Osteocyte (in vitro differentiated cells): ENCODE measurements around the gene WNT8B. TPM values are rescaled to one million over a fixed set of nuclear protein-coding genes. Genes with fewer than 3 reads are reported as not detected.

ENCODE experiments used
- DNase-seq: peaks from one replicate; pipeline ENCODE4 v3.0.0; 2021; ENCODE audit warnings: mixed read lengths; ENCODE audit not compliant: unreplicated experiment; ENCODE audit errors: extremely low spot score
- H3K27ac Mint-ChIP-seq: one replicate; pipeline ENCODE4 v1.8.0; 2021; ENCODE audit warnings: mild to moderate bottlenecking, mixed read lengths; ENCODE audit not compliant: unreplicated experiment
- H3K27me3 Mint-ChIP-seq: one replicate; pipeline ENCODE4 v1.8.0; 2021; ENCODE audit warnings: mixed read lengths; ENCODE audit not compliant: unreplicated experiment
- H3K36me3 Mint-ChIP-seq: one replicate; pipeline ENCODE4 v1.8.0; 2021; ENCODE audit warnings: mixed read lengths; ENCODE audit not compliant: unreplicated experiment
- H3K4me1 Mint-ChIP-seq: one replicate; pipeline ENCODE4 v1.8.0; 2021; ENCODE audit warnings: mixed read lengths; ENCODE audit not compliant: unreplicated experiment
- H3K4me3 Mint-ChIP-seq: one replicate; pipeline ENCODE4 v1.8.0; 2021; ENCODE audit warnings: mild to moderate bottlenecking, moderate library complexity, mixed read lengths; ENCODE audit not compliant: unreplicated experiment
- H3K9me3 Mint-ChIP-seq: one replicate; pipeline ENCODE4 v1.8.0; 2021; ENCODE audit warnings: mixed read lengths; ENCODE audit not compliant: unreplicated experiment
- total RNA-seq: library from RNA; stranded (reverse); gene quantifications from 2 replicates; pipeline ENCODE4 v1.2.1, GENCODE V29; 2021
- TF ChIP-seq, protein P1 (sequence below): fragments of 200-600 bp; sonication (generic); IDR thresholded peaks from 2 replicates; pipeline ENCODE4 v1.5.0; 2021; ENCODE audit warnings: antibody characterized with exemption, mild to moderate bottlenecking, moderate library complexity

WNT8B gene
- total RNA-seq, 1 donor from 2014 or later = not detected

DNA sequence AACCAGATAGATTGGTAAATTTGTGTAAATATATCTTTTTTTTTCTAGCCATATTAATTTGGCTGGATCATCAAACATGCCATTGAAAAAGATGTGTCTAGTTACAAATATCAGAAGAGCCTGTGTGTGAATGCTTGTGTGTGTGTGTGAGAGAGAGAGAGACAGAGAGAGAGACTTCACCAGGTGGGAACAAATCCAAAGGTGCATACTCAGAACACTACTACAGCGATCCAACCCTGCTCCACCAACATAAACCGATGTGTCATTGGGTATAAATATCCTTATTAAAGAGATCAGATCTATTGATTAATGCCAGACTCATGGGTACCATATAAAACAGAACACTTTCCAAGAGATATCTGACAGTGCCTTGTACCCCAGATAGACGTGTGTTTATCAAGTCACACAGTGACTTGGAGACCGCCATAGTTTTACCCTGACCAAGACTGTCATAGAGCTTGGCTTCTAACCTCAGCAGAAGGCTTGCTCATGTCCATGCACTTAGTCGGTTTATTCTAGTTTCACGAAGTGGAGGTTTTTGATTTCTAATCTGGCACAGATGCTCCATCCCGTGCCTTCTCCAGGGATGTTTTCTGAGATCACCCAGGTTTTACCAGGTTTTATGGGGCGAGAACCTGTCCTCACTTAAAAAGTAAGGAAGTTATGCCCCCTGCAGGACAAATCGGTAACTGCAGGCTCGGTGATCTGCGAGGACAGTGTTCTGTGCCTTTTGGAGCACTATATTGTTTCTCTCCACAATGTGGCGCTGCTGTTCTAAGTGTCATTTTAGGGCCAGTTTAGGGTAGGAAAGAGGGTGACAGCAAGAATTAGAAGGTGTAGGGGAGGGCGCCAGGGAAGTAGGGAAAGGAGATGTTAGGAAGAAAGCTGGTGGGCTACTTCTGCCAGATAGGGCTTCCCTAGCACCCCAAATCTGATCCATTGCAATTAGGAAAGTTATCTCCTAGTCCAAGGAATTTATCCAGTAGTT lies 29.3 kb upstream of the WNT8B start:
- peak; percentile 96 for DNase-seq
- H3K27ac Mint-ChIP-seq = no peak overlapping the region
- no peak overlapping the region for H3K4me3 Mint-ChIP-seq
- H3K36me3 Mint-ChIP-seq = no peaks in the 10 kb centered on the region
- no peaks in the 10 kb centered on the region for H3K4me1 Mint-ChIP-seq
- TF ChIP-seq, protein P1, sequence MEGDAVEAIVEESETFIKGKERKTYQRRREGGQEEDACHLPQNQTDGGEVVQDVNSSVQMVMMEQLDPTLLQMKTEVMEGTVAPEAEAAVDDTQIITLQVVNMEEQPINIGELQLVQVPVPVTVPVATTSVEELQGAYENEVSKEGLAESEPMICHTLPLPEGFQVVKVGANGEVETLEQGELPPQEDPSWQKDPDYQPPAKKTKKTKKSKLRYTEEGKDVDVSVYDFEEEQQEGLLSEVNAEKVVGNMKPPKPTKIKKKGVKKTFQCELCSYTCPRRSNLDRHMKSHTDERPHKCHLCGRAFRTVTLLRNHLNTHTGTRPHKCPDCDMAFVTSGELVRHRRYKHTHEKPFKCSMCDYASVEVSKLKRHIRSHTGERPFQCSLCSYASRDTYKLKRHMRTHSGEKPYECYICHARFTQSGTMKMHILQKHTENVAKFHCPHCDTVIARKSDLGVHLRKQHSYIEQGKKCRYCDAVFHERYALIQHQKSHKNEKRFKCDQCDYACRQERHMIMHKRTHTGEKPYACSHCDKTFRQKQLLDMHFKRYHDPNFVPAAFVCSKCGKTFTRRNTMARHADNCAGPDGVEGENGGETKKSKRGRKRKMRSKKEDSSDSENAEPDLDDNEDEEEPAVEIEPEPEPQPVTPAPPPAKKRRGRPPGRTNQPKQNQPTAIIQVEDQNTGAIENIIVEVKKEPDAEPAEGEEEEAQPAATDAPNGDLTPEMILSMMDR = peak; percentile 100
- no peaks in the 10 kb centered on the region for H3K9me3 Mint-ChIP-seq
- peaks cover 12% of the 10 kb centered on the region for H3K27me3 Mint-ChIP-seq

DNA sequence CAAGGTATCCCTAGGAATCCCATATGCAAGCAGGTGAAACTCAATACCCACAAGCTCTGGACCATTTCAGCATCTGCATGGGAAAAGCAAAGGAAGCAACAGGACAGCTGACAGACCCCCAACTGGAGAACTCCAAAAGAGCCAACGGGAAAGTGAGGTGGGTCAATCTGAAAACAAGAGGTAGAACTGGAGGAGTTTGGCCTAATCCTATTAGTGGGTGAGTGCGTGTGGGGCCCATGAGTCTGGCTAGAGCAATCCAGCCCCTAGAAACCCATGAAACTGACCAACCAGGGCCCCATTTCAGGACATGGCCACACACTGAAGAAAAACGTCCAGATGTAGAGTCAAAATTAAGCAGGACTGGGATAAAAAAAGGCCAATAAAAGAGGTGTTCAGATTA lies 26.6 kb upstream of the WNT8B start:
- no peak for DNase-seq
- Mint-ChIP-seq H3K4me1 (no peaks in the 10 kb centered on the region), H3K4me3 (no peak overlapping the region), H3K9me3 (no peaks in the 10 kb centered on the region), H3K27ac (no peak overlapping the region), H3K27me3 (peaks cover 19% of the 10 kb centered on the region), H3K36me3 (no peaks in the 10 kb centered on the region)
- TF ChIP-seq, protein P1 = no peak

DNA sequence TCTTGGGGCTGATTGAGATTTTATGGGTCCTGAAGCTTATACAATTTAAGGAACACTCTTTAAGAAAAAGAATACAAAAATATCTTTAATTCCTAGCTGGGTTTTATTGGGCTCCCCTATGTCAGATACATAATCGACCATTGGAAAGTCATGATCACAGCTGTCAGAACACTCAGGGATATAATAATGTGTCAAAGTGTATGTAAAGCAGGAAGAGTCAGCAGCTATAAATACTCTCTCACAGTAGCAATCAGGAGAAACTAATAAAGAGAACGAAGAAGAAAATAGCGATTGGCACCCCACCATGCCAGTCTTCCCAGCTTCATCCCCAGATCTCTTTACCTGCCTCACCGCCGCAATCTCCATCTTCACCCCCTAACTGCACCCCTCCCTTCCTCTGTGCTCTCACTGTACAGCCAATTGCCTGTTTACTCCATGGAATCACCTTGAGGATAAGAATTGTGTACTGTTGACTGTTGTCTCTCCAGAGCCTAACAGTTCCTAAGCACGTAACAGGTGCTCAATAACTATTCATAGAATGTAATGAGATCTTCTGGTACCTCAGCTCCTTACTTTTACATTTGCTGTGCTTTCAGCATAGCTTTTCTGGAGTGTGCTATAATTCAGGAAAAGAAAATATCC lies 24.0 kb upstream of the WNT8B start:
- no peaks in the 10 kb centered on the region for H3K36me3 Mint-ChIP-seq
- no peak overlapping the region for H3K27ac Mint-ChIP-seq
- no peak overlapping the region for H3K4me3 Mint-ChIP-seq
- no peak for DNase-seq
- H3K27me3 Mint-ChIP-seq = peaks cover 25% of the 10 kb centered on the region
- TF ChIP-seq, protein P1 = no peak
- H3K9me3 Mint-ChIP-seq = no peaks in the 10 kb centered on the region
- H3K4me1 Mint-ChIP-seq = no peaks in the 10 kb centered on the region

DNA sequence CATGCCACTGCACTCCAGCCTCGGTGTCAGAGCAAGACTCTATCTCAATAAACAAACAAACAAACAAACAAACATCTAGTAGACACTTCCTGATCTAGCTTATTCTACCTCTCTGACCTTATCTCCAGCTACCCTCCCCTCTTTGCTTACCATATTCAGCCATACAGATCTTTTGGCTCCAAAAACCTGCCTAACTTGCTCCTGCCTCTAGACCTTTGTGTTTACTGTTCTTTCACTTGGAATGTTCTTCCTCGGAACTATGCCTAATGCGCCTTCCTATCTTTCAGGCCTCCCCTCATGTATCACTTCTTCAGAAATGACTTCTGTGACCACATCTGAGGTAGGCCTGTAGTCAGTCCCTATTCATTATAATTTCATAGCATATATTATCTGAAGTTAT lies 20.3 kb upstream of the WNT8B start:
- H3K27me3 Mint-ChIP-seq = peaks cover 43% of the 10 kb centered on the region
- no peak overlapping the region for H3K27ac Mint-ChIP-seq
- TF ChIP-seq, protein P1 = no peak
- peaks cover 6% of the 10 kb centered on the region for H3K9me3 Mint-ChIP-seq
- H3K4me3 Mint-ChIP-seq = no peak overlapping the region
- no peaks in the 10 kb centered on the region for H3K4me1 Mint-ChIP-seq
- H3K36me3 Mint-ChIP-seq = no peaks in the 10 kb centered on the region
- DNase-seq = no peak
